AG10803 (cell line): ENCODE measurements around the gene SLC38A1.
"Not testable (repeated sequence)": the region's sequence is repeated elsewhere in the genome, so short reads cannot be mapped to it uniquely, and the experiment has no call there.

Source experiments
- DNase-seq: peaks from one replicate; pipeline ENCODE4 v3.0.0; 2010; ENCODE audit warnings: low read depth
- H3K4me3 ChIP-seq: 2 replicates; pipeline ENCODE4 v1.5.1; 2011; ENCODE audit warnings: mild to moderate bottlenecking, low read length, control low read depth
- TF ChIP-seq, protein P1 (sequence below): conservative IDR thresholded peaks from 2 replicates; pipeline ENCODE4 v1.5.1; 2011; ENCODE audit warnings: mild to moderate bottlenecking, low read length, control low read depth, inconsistent platforms

Gene SLC38A1

DNA sequence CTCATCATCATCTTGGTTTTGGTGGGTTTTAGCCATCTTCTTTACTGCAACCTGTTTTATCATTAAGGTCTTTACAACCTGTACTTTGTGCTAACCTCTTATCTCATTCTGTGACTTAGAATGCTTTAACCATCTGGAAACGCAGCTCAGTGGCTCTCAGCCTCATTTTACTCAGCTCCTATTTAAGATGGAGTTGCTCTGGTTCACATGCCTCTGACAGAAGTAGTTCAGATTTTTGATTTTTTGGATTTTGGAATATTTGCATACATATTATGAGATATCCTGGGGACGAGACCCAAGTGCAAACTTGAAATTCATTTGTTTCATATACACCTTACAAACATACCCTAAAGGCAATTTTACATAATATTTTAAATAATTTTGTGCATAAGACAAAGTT is 10.7 kb downstream of the SLC38A1 start:
- H3K4me3 ChIP-seq, result no peak overlapping the region
- TF ChIP-seq, protein P1, sequence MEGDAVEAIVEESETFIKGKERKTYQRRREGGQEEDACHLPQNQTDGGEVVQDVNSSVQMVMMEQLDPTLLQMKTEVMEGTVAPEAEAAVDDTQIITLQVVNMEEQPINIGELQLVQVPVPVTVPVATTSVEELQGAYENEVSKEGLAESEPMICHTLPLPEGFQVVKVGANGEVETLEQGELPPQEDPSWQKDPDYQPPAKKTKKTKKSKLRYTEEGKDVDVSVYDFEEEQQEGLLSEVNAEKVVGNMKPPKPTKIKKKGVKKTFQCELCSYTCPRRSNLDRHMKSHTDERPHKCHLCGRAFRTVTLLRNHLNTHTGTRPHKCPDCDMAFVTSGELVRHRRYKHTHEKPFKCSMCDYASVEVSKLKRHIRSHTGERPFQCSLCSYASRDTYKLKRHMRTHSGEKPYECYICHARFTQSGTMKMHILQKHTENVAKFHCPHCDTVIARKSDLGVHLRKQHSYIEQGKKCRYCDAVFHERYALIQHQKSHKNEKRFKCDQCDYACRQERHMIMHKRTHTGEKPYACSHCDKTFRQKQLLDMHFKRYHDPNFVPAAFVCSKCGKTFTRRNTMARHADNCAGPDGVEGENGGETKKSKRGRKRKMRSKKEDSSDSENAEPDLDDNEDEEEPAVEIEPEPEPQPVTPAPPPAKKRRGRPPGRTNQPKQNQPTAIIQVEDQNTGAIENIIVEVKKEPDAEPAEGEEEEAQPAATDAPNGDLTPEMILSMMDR, result no peak
- no peak for DNase-seq

DNA sequence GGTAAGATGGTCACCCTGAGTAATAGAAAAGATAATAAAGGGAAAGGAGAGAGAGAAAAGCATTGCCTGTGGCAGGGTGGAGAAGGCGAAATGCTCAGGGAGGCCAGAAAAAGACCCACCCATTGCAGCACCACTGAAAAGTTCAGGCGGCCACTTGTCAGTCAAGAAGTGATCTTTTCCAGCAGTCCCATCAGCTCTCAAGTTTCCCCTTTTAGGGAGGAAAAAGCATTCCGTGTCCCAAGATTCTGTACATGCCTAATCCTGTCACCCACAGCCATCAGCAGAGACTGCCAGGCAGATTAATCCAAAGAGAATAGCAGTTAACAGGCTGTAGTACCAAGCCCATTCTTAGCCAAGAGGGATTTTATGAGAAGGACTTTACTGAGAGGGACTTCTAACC is 11.9 kb downstream of the SLC38A1 start:
- H3K4me3 ChIP-seq, result no peak overlapping the region
- TF ChIP-seq, protein P1, result no peak
- no peak for DNase-seq

DNA sequence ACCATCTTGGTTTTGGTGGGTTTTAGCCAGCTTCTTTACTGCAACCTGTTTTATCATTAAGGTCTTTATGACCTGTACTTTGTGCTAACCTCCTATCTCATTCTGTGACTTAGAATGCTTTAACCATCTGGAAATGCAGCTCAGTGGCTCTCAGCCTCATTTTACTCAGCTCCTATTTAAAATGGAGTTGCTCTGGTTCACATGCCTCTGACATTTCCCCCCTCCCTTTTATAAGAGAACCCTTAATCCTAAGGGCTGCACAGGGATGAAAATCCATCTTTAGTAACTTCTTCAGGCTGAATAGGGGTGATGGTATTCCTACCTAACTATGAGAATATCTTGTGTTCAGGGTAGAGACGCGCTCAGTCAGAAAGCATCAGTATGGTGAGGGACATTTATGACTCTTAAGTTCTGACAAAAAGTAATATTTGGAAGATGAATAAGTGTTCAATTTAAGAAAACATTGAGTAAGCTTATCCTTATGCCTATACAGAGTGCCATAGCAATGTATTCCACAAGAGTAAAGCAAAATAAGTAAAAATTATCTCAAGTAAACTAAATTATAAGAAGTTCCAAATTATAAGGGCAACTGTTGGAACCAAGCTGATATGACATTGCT is 15.2 kb downstream of the SLC38A1 start:
- TF ChIP-seq, protein P1, result no peak
- DNase-seq, result no peak
- no peak overlapping the region for H3K4me3 ChIP-seq

DNA sequence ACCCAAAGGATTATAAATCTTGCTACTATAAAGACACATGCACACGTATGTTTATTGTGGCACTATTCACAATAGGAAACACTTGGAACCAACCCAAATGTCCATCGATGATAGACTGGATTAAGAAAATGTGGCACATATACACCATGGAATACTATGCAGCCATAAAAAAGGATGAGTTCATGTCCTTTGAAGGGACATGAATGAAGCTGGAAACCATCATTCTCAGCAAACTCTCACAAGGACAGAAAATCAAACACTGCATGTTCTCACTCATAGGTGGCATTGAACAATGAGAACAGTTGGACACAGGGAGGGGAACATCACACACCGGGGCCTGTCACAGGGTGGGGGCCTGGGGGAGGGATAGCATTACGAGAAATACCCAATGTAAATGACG is 16.8 kb downstream of the SLC38A1 start:
- H3K4me3 ChIP-seq, DNase-seq: not testable (repeated sequence)

DNA sequence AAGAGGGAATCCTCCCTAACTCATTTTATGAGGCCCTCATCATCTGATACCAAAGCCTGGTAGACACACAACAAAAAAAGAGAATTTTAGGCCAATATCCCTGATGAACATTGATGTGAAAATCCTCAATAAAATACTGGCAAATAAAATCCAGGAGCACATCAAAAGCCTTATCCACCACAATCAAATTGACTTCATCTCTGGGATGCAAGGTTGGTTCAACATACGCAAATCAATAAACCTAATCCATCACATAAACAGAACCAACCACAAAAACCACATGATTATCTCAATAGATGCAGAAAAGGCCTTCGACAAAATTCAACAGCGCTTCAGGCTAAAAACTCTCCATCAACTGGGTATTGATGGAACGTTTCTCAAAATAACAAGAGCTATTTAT is 18.9 kb downstream of the SLC38A1 start:
- not testable (repeated sequence) for H3K4me3 ChIP-seq, DNase-seq

DNA sequence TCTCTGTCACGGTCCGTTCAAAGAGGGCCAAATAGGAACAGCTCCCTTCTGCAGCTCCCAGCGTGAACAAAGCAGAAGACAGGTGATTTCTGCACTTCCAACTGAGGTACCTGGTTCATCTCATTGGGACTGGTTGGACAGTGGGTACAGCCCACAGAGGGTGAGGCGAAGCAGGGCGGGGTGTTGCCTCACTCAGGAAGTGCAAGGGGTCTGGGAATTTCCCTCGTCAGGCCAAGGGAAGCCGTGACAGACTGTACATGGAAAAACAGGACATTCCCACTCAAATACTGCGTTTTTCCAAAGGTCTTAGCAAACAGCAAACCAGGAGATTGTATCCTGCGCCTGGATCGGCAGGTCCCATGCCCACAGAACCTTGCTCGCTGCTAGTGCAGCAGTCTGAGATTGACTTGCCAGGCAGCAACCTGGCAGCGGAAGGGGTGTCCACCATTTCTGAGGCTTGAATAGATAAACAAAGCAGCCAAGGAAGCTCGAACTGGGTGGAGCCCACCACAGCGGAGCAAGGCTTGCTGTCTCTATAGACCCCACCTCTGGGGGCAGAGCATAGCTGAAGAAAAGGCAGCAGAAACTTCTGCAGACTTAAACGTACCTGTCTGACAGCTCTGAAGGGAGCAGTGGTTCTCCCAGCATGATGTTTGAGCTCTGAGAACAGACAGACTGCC is 22.7 kb downstream of the SLC38A1 start:
- TF ChIP-seq, protein P1, result no peak
- no peak overlapping the region for H3K4me3 ChIP-seq
- no peak for DNase-seq

DNA sequence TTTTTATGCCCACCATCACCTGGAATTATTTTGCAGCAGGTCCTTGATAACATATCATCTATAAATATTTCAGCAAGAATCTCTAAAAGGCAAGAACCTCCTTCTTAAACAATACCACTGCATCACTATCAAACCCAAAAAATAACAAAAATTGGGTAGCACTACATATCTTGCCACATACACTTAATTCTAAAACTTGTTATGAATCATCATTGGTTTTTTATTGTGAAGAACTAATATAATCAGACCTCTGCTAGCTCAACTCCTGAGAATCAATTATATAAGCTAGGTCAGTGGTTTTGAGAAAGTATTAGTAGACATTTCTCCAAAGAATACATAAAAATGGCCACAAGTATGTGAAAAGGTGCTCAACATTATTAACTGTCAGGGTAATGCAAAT is 23.8 kb downstream of the SLC38A1 start:
- H3K4me3 ChIP-seq, result no peak overlapping the region
- no peak for DNase-seq
- TF ChIP-seq, protein P1, result no peak

DNA sequence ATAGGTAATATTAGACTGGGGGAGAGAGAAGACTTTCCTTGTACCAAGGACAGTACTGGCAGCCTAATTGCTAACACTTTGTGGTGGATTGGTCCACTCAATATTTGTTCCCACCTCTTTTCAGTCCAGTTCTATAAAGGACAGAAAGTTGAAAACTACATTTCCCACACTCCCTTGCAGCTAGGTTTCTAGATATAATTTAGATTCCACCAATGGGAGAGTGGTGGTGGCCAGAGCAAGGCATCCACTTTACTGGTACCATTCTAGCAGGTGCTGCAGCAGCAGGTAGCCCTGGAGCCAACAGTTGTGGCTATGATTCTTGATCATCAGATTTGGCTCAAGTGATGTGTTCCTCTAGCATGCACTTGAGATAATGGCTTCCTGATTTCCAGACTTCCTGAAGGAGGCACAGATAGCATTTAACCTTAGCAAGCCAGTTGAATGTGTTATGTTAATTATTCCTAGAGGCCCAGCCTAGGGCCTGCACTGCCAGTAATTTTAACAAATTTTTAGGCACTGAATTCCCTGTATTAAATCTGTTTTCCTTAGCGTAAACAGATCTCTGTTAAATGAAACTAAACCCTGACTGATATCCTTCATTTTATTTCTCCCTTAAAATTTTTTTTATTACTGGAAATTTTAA is 24.4 kb downstream of the SLC38A1 start:
- TF ChIP-seq, protein P1, result no peak
- DNase-seq, result no peak
- no peak overlapping the region for H3K4me3 ChIP-seq
